ENCODE results near the gene LARGE1.

GRCh38 chr22:33400061-33400840 lies 520.0 kb downstream of the LARGE1 start:
- TF ChIP-seq CTCF (IDR thresholded peaks at IDR 0.05) (no peak), POLR2A (IDR thresholded peaks at IDR 0.05) (no peak), EP300 (IDR thresholded peaks at IDR 0.05) (no peak)

All from tibial nerve (tissue), 4 donors.